ENCODE data around the gene EGFL8. TPM values are rescaled to one million over a fixed set of nuclear protein-coding genes. Genes with fewer than 3 reads are reported as not detected.
A peak's percentile ranks its signal among the peaks of the same experiment; 100 is the strongest.

The EGFL8 gene
- total and polyA plus RNA-seq, 2 donors (not counting 3 experiments of a cell fraction or from before 2014, with no cell fraction given) = 9.0 to 12.6 TPM

DNA sequence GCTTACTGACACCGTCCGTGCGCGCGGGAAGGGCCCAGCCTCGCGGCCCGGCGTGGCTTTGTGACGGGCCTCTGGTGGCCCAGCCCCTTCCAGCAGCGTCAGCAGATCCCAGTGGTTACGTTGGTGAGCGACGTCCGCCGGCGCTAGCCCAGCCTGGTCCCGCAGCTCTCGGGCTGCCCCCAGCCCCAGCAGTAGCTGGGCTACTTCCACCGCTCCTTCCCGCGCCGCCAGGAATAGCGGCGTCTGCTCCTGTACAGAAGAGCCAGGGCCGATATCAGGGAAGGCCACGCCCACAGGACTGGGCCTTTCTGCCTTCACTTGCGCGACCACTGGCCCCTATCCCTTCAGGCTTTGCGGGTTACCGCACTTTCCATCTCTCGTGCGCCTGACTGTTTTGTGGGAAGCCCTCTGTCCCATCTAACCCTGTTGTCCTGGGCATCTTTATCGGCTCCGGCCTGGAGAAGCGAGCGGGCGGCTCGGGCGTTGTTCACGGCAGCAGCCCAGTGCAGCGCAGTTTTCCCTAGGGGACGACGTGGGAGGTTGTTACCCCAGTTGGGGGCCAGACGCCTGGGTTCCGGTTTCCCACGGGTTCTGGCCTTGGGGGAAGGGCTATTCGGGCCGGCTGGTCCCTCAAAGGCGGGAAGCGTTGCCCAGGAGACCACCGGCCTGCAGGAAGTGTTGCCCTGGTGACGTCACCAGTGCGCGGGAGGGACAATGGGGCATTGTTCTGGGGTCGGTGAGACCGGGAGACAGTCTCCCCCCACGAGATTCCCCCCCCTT is 31.7 kb downstream of the EGFL8 start:
- Histone ChIP-seq H3K4me2 (ENCODE audit: insufficient read depth, low read length) (peak overlapping the region; percentile 71), H3K9me3 (replicated peaks; ENCODE audit: control insufficient read depth, insufficient read depth, low read length) (no peaks in the 10 kb centered on the region), H3K27ac (ENCODE audit: insufficient read depth, low read depth, low read length) (peak overlapping the region; percentile 99), H4K20me1 (replicated peaks; ENCODE audit: control insufficient read depth, extremely low read depth, insufficient read depth, low read length) (no peaks in the 10 kb centered on the region), H3K4me1 (ENCODE audit: control insufficient read depth, extremely low read depth, insufficient read depth, low read length) (peaks cover 33% of the 10 kb centered on the region), H3K27me3 (ENCODE audit: control insufficient read depth in 2 of 2, insufficient read depth in 2 of 2, low read length in 2 of 2) (no peaks in the 10 kb centered on the region), H3K9ac (replicated peaks; ENCODE audit: extremely low read depth, insufficient read depth, low read length) (peak overlapping the region; percentile 99), H3K4me3 (replicated peaks in 1 of 3; ENCODE audit: insufficient read depth in 1 of 3, low read depth in 1 of 3, low read length in 3 of 3) (peak overlapping the region; percentile 5 to 59 (median 48)), H3K36me3 (ENCODE audit: control insufficient read depth in 2 of 2, extremely low read depth in 1 of 2, insufficient read depth in 2 of 2, low read length in 2 of 2) (peaks cover 0 to 5% of the 10 kb centered on the region in 2 experiments), H3K9me1 (replicated peaks; ENCODE audit: control insufficient read depth, extremely low read depth, insufficient read depth, low read length) (no peaks in the 10 kb centered on the region), H3K79me2 (ENCODE audit: control insufficient read depth, insufficient read depth, low read length) (peaks cover 4% of the 10 kb centered on the region), H2AFZ (ENCODE audit: low read depth, low read length) (no peak overlapping the region)
- POLR2A ChIA-PET = interaction anchor here (0.7 to 1.6 kb wide), 8 partner anchors 9 to 68 kb away, joined by 3 to 9 read pairs (median 4); partner anchors contain the start of genes ATF6B and FKBPL
- DNase-seq (ENCODE audit: low read depth, low spot score) (peak; percentile 99), FAIRE-seq (no peak)
- CTCF ChIA-PET = interaction anchor here (0.8 to 1.6 kb wide), 23 partner anchors 10 to 642 kb away, joined by 3 to 24 read pairs (median 3); partner anchors contain the start of genes AGPAT1, ATF6B, FKBPL and NOTCH4
- BruUV-seq (replicated peaks) = TSS peak; percentile 92
- intact Hi-C loops (cut with micrococcal nuclease) (loop anchor here (1.0 to 10.0 kb wide), 11 partner anchors 18 to 773 kb away; partner anchors contain the start of genes C6orf47, CSNK2B, FKBPL and GPANK1), dilution Hi-C loops (cut with MboI; ENCODE audit: extremely low pct_ligation_motif_present, low sequenced_read_pairs) (no loop called here)
- TF ChIP-seq FOS (IDR thresholded peaks at IDR 0.05; ENCODE audit: borderline replicate concordance, insufficient read depth, low read length) = peak; percentile 31
- peak; percentile 78 for TF ChIP-seq POLR2AphosphoS5 (IDR thresholded peaks at IDR 0.05; ENCODE audit: insufficient read depth, low read depth, low read length)
- TF ChIP-seq, protein P1, sequence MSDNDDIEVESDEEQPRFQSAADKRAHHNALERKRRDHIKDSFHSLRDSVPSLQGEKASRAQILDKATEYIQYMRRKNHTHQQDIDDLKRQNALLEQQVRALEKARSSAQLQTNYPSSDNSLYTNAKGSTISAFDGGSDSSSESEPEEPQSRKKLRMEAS (IDR thresholded peaks at IDR 0.05; ENCODE audit: insufficient read depth, insufficient read length) = peak; percentile 84
- peak; percentile 91 for TF ChIP-seq JUN (IDR thresholded peaks at IDR 0.05; ENCODE audit: borderline replicate concordance, insufficient read depth, insufficient read length, low read depth)
- TF ChIP-seq POLR2A (IDR thresholded peaks at IDR 0.05; ENCODE audit: low read depth, low read length) = peak; percentile 84
- no peak for TF ChIP-seq EZH2 (IDR thresholded peaks at IDR 0.05; ENCODE audit: borderline replicate concordance, low read depth, low read length, severe bottlenecking)

Measured in endothelial cell of umbilical vein (primary cell).